Mammary epithelial cell (primary cell): ENCODE data around the gene ATP2B3.

Experiments used
- CTCF ChIP-seq, 2 donors: IDR thresholded peaks in 1 of 2; conservative IDR thresholded peaks in 1 of 2; 2 replicates each; pipeline ENCODE4 v1.5.1; 2011 to 2012; ENCODE audit warnings: inconsistent platforms in 2 of 2, low read length in 2 of 2, mild to moderate bottlenecking in 2 of 2, control low read depth in 1 of 2, low read depth in 1 of 2; ENCODE audit not compliant: insufficient read depth in 1 of 2; ENCODE audit errors: extremely low read depth in 1 of 2
- EZH2 ChIP-seq: IDR thresholded peaks from 2 replicates; pipeline ENCODE4 v1.6.1; 2012; ENCODE audit warnings: low read length, inconsistent platforms, borderline replicate concordance

DNA sequence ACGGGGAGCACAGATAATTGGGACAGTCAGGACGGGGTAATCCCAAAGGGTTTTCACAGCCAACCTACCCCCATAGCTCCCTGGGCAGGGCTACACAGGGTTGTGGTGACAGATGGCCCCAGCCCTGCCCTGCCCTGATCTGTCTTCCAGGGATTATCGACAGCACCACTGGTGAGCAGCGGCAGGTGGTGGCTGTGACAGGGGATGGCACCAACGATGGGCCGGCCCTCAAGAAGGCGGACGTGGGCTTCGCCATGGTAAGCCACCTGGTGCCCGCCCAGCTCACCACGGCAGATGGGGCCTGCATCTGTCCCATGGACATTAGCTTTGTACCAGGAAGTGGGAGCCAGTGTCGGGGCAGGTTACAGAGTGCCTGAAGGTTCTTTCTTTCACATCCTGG lies 39.3 kb downstream of the ATP2B3 start:
- no peak for TF ChIP-seq CTCF (conservative IDR thresholded peaks at IDR 0.05 in 1 of 2, IDR thresholded peaks at IDR 0.05 in 1 of 2; ENCODE audit: extremely low read depth in 1 of 2, insufficient read depth in 1 of 2, low read depth in 1 of 2, low read length in 2 of 2)
- TF ChIP-seq EZH2 = no peak
